ENCODE measurements around the gene KCNMA1. TPM values are rescaled to one million over a fixed set of nuclear protein-coding genes. Genes with fewer than 3 reads are reported as not detected.

Gene KCNMA1
- total RNA-seq, 1 donor from 2014 or later, result 5.4 TPM

GRCh38 chr10:76916536-76916935 is 721.1 kb downstream of the KCNMA1 start:
- no peak for ATAC-seq

DNA sequence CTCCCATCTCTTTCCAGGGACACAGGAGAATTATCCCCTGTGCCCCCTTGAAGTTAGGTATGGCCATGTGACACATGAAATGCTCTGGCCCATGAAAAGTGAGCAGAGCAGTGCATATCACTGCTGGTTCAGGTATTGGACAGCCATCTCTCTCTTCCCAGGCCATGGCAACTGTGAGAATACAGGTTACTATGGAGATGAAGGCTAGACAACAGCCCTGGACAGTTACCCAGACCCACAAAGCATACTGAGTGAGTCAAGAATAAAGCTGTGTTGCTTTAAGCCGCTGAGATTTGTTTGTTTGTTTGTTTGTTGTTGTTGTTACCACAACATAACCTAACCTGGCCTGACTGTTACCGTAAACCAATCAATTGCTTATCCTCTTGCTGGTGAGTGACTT is 722.3 kb downstream of the KCNMA1 start:
- no peak for ATAC-seq

- ATAC-seq, result no peak
Observed at GRCh38 chr10:76911184-76911583, 726.4 kb downstream of the KCNMA1 start.

- no peak for ATAC-seq
Observed at GRCh38 chr10:76910184-76910962, 727.2 kb downstream of the KCNMA1 start.

DNA sequence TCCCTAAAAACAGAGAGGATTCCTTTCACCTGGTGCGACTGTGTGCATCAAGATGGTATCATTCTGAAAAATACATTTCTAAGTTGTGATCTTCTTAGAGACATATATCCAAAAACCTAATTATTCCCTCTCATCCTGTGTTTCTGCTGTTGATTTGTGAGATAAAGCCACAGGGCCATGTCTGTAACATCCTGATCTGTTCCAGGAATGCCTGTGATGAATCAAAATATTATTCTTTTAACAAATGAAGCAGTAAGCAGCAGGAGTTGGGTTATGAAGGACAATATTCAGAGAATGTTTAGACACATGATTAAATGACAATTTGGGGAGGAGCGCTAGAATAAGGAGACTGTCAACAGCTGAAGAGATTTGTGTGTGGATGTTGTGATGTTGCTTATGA is 731.4 kb downstream of the KCNMA1 start:
- ATAC-seq, result no peak

- ATAC-seq, result no peak
Observed at GRCh38 chr10:76905251-76905650, 732.4 kb downstream of the KCNMA1 start.

DNA sequence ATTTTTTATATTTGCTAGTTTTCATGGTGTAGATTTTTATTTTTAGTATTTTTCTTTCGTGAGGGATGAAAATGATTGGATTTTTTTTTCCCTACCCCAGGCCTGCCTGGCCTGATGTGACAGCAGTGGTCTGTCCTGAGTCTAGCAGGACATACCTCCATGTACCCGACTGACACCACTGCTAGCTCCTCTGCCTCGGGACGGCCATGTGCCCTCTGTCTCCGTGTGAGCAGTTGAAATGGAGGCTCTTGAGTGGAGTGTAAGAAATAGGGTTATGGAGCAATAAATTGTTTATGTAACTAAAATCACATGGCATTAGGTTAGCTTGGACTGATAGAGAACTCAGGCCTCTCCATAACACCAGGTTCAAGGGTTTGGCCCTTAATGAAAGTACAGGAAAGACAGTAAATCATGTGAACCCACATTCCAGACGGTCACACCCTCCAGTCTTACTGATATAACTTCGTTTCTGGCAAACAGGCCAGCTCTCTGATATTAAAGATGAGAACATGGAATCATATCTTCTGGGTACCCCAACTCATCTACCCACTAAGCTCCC is 734.1 kb downstream of the KCNMA1 start:
- ATAC-seq, result no peak

- ATAC-seq, result no peak
Observed at GRCh38 chr10:76902949-76903348, 734.7 kb downstream of the KCNMA1 start.

DNA sequence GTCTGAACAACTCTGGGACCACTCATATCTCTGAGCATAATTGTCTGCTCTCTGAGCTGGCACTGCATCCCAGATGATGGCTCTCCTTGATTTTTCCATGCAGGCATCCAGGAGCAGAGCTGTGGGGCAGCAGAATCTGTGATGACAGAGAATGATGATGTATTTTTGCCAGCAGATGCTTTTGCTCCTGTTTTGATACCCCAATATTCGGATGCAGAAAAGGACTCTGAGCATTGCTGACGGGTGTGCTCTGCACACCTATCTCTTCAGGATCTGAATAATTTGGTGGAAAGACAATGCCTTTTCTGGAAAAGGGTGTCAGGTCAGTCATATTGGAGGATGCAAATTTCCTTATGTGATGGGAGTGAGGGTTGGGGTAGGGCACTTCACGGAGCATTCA is 735.9 kb downstream of the KCNMA1 start:
- no peak for ATAC-seq

GRCh38 chr10:76899490-76899889 is 738.1 kb downstream of the KCNMA1 start:
- ATAC-seq, result no peak

DNA sequence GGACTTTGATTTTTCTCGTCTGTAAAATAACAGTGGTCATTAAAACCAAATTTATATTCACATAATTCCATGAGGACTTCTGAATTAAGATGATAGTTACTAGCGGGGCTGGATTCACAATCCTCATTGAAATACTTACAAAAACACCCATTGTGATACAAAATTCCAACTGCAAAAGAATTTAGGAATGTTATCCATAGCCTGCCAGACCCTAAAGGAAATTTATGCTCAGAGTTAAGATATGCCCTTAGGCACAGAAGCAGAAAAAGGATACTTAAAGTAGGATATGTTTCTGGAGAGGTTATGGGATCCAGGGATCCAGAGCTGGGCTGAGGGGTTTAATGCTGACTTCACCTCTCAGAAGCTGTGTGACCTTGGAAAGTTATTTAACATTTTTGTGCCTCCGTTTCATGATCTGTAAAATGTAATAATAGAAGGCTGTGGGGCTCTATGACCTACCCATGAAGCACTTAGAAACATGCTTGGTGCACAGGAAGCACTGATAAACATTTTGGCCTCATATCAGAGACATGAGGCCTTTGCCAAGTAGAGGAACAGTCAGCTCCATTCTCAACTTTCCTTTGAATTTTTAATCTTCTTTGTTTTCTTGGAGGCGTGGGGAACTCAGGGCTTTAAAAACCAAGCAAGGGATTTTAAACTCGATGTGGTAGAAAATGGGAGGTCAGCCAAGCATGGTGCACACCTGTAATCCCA is 744.7 kb downstream of the KCNMA1 start:
- no peak for ATAC-seq

GRCh38 chr10:76887223-76888010 is 750.2 kb downstream of the KCNMA1 start:
- no peak for ATAC-seq

- ATAC-seq, result no peak
Observed at GRCh38 chr10:76885816-76886215, 751.8 kb downstream of the KCNMA1 start.

GRCh38 chr10:76884673-76885275 is 752.8 kb downstream of the KCNMA1 start:
- ATAC-seq, result no peak

- ATAC-seq, result no peak
Observed at GRCh38 chr10:76883596-76883995, 754.0 kb downstream of the KCNMA1 start.

DNA sequence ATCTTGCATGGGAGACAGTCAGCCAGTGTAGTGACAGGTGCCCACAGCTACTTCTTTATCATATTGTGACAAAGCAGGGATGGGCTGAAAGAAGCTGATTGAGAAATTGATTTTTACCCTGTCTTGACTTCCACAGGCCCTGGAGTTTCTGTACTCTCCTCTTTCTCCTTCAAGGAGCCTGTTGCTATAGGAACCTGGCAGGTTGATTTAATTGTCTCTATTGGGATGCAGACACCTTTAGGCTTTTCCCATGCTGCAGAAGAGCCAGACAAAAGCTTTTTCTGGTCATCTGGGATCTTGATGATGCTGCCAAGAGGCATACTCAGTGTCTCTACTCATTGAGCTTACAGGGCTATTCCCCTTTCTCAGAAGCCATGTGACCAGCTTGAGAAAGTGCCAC is 754.8 kb downstream of the KCNMA1 start:
- no peak for ATAC-seq

- no peak for ATAC-seq
Observed at GRCh38 chr10:76882245-76882644, 755.4 kb downstream of the KCNMA1 start.

GRCh38 chr10:76881477-76882220 is 756.0 kb downstream of the KCNMA1 start:
- no peak for ATAC-seq

GRCh38 chr10:76880931-76881330 is 756.7 kb downstream of the KCNMA1 start:
- no peak for ATAC-seq

- ATAC-seq, result no peak
Observed at GRCh38 chr10:76879116-76879913, 758.3 kb downstream of the KCNMA1 start.

DNA sequence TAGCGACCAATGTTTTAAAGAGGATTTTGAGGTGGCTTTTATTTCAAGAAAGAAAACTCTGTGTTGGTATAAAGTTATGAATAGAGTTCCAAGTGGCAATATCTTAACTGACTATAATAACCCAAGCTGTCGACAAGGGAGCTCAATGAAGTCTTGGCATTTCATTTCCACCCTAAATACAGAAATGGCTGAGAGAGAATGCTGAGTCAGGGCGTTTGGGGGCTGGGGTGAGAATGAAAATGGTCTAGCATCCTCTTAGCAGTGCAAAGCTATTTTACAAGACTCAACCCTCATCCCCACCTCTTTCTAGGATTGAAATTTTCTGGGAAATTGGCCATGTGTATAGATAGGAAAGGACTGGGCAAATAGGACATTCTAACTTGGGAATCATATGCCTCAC is 759.1 kb downstream of the KCNMA1 start:
- no peak for ATAC-seq
